ENCODE results near the gene NKIRAS2. TPM values are rescaled to one million over a fixed set of nuclear protein-coding genes. Genes with fewer than 3 reads are reported as not detected.

Gene NKIRAS2
- total and polyA plus RNA-seq, 4 donors, result 16.4 to 20.7 (median 17.4) TPM

GRCh38 chr17:42017866-42018200 lies 2.1 kb upstream of the NKIRAS2 start:
- no peak for DNase-seq (ENCODE audit: low spot score)
- Histone ChIP-seq H3K9me3 (ENCODE audit: control insufficient read depth in 4 of 4, low read length in 3 of 4) (no peaks in the 10 kb centered on the region), H3K27ac (ENCODE audit: low read depth in 1 of 2, low read length in 2 of 2) (peak overlapping the region; percentile 88 to 94), H3K36me3 (ENCODE audit: control insufficient read depth in 4 of 4, insufficient read depth in 3 of 4, low read depth in 1 of 4, low read length in 3 of 4) (peaks cover 3 to 8% (median 6%) of the 10 kb centered on the region in 4 donors), H3K4me3 (ENCODE audit: low read depth in 1 of 3, low read length in 3 of 3) (peak overlapping the region; percentile 77 to 96 (median 96)), H3K27me3 (ENCODE audit: control insufficient read depth in 4 of 4, insufficient read depth in 4 of 4, low read length in 3 of 4) (no peaks in the 10 kb centered on the region), H3K9ac (ENCODE audit: low read depth in 1 of 2, low read length in 2 of 2) (peak overlapping the region; percentile 77 to 99), H3K4me1 (ENCODE audit: control insufficient read depth in 4 of 4, insufficient read depth in 4 of 4, low read length in 3 of 4) (peaks cover 0 to 36% (median 31%) of the 10 kb centered on the region in 4 donors)
- TF ChIP-seq, protein P1, sequence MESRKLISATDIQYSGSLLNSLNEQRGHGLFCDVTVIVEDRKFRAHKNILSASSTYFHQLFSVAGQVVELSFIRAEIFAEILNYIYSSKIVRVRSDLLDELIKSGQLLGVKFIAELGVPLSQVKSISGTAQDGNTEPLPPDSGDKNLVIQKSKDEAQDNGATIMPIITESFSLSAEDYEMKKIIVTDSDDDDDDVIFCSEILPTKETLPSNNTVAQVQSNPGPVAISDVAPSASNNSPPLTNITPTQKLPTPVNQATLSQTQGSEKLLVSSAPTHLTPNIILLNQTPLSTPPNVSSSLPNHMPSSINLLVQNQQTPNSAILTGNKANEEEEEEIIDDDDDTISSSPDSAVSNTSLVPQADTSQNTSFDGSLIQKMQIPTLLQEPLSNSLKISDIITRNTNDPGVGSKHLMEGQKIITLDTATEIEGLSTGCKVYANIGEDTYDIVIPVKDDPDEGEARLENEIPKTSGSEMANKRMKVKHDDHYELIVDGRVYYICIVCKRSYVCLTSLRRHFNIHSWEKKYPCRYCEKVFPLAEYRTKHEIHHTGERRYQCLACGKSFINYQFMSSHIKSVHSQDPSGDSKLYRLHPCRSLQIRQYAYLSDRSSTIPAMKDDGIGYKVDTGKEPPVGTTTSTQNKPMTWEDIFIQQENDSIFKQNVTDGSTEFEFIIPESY (IDR thresholded peaks at IDR 0.05), result no peak
- TF ChIP-seq RAD21 (IDR thresholded peaks at IDR 0.05) (no peak), TAF1 (conservative IDR thresholded peaks at IDR 0.05) (no peak), REST (IDR thresholded peaks at IDR 0.05) (no peak), RXRA (IDR thresholded peaks at IDR 0.05) (no peak), MAX (IDR thresholded peaks at IDR 0.05) (no peak), HNF4G (IDR thresholded peaks at IDR 0.05) (no peak), JUND (IDR thresholded peaks at IDR 0.05) (no peak), SP1 (IDR thresholded peaks at IDR 0.05) (no peak), NR2F2 (IDR thresholded peaks at IDR 0.05) (no peak), FOXA2 (IDR thresholded peaks at IDR 0.05) (no peak), GABPA (IDR thresholded peaks at IDR 0.05 in 1 of 2, conservative IDR thresholded peaks at IDR 0.05 in 1 of 2) (no peak), HNF4A (conservative IDR thresholded peaks at IDR 0.05) (no peak), EGR1 (IDR thresholded peaks at IDR 0.05; ENCODE audit: low read depth in 2 of 2) (no peak), FOXA1 (IDR thresholded peaks at IDR 0.05) (no peak), YY1 (IDR thresholded peaks at IDR 0.05) (no peak)
- TF ChIP-seq, protein P2, sequence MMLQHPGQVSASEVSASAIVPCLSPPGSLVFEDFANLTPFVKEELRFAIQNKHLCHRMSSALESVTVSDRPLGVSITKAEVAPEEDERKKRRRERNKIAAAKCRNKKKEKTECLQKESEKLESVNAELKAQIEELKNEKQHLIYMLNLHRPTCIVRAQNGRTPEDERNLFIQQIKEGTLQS (IDR thresholded peaks at IDR 0.05), result no peak
- TF ChIP-seq, protein P3, sequence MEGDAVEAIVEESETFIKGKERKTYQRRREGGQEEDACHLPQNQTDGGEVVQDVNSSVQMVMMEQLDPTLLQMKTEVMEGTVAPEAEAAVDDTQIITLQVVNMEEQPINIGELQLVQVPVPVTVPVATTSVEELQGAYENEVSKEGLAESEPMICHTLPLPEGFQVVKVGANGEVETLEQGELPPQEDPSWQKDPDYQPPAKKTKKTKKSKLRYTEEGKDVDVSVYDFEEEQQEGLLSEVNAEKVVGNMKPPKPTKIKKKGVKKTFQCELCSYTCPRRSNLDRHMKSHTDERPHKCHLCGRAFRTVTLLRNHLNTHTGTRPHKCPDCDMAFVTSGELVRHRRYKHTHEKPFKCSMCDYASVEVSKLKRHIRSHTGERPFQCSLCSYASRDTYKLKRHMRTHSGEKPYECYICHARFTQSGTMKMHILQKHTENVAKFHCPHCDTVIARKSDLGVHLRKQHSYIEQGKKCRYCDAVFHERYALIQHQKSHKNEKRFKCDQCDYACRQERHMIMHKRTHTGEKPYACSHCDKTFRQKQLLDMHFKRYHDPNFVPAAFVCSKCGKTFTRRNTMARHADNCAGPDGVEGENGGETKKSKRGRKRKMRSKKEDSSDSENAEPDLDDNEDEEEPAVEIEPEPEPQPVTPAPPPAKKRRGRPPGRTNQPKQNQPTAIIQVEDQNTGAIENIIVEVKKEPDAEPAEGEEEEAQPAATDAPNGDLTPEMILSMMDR (IDR thresholded peaks at IDR 0.05; ENCODE audit: low read depth, low read length, missing input control), result no peak
- WGBS, result 9% methylated on average over 11 of the region's 11 CpGs
